ENCODE results near the gene DGLUCY.
"Not testable (repeated sequence)": the region's sequence is repeated elsewhere in the genome, so short reads cannot be mapped to it uniquely, and the experiment has no call there.

Gene DGLUCY

DNA sequence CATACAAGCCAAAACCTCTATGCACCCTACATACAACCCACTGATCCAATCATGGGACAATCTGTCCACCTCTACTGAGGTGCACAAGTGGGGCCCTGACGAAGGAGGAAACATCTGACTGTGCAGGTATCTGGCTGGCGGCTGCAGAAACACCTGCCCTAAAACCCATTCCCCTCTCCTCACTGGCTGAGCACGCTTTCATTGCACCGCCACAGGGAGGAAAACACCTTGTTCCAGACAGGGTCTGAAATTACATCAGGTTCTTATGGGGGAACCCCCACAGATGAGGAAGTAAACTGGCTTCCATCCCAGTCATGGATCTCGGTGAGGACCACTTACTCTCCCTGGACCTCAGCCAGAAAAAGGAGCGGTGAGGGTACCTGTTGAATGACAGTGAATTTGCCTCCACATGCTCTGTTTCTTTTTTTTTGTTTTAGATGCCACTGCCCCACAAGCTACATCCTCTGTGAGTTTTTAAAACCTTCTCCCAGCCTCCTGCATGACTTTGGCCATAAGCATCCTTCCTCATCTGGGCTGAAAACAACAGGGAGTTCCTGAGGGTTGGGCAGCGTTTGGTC is 23.8 kb upstream of the DGLUCY start:
- Histone ChIP-seq H3K79me1 (ENCODE audit: low read length) (no peaks in the 10 kb centered on the region), H3K36me3 (ENCODE audit: control insufficient read depth, insufficient read depth, low read length) (no peaks in the 10 kb centered on the region), H3K4me3 (ENCODE audit: low read length) (no peak overlapping the region), H3K4me1 (ENCODE audit: control insufficient read depth, low read depth, low read length) (no peaks in the 10 kb centered on the region), H3K27me3 (ENCODE audit: insufficient read depth, low read length, poor library complexity) (no peaks in the 10 kb centered on the region), H3K56ac (ENCODE audit: low read length) (no peak overlapping the region), H3K18ac (ENCODE audit: low read length) (no peak overlapping the region), H3K79me2 (ENCODE audit: control insufficient read depth, insufficient read depth, low read length) (no peaks in the 10 kb centered on the region), H4K5ac (ENCODE audit: low read length) (no peak overlapping the region), H3K27ac (ENCODE audit: low read depth, low read length) (no peak overlapping the region), H3K9ac (ENCODE audit: low read length) (no peak overlapping the region), H2AK5ac (ENCODE audit: low read length) (no peak overlapping the region), H3K4ac (ENCODE audit: low read depth, low read length) (no peak overlapping the region), H4K8ac (ENCODE audit: low read depth, low read length) (no peak overlapping the region), H2BK120ac (ENCODE audit: low read depth, low read length) (no peak overlapping the region), H3K4me2 (ENCODE audit: low read length) (no peak overlapping the region), H2BK5ac (ENCODE audit: low read length) (no peak overlapping the region), H2BK15ac (replicated peaks; ENCODE audit: low read depth) (no peak overlapping the region), H3K23ac (ENCODE audit: low read length) (no peak overlapping the region)
- no CpG with 5 or more reads among the region's 7 CpGs for WGBS (ENCODE audit: extremely low coverage, insufficient coverage, low lambda C conversion rate)
- DNase-seq, result no peak

DNA sequence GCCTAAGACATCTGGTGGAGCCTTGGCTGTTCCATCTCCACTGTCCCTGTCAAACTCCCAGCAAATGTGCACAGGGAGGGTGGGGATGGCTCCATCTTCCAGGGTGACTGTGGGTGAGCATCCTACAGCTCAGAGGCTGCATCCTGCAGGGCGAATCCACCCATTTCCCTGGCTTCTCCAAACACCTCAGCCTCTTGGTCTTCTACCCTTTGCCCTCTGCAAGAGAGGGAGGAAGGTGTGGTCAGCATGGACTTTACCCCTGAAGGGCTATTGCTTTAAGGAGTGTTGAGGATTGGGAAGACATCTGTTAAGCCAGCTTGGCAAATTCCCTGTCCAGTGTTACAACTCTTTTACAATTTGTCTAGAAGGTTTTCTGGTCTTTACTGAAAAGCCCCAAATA is 23.1 kb upstream of the DGLUCY start:
- Histone ChIP-seq H3K4me1 (ENCODE audit: control insufficient read depth, low read depth, low read length) (no peaks in the 10 kb centered on the region), H2BK15ac (replicated peaks; ENCODE audit: low read depth) (no peak overlapping the region), H3K18ac (ENCODE audit: low read length) (no peak overlapping the region), H3K79me1 (ENCODE audit: low read length) (no peaks in the 10 kb centered on the region), H3K79me2 (ENCODE audit: control insufficient read depth, insufficient read depth, low read length) (no peaks in the 10 kb centered on the region), H2BK120ac (ENCODE audit: low read depth, low read length) (no peak overlapping the region), H4K8ac (ENCODE audit: low read depth, low read length) (no peak overlapping the region), H4K5ac (ENCODE audit: low read length) (no peak overlapping the region), H3K27me3 (ENCODE audit: insufficient read depth, low read length, poor library complexity) (no peaks in the 10 kb centered on the region), H3K56ac (ENCODE audit: low read length) (no peak overlapping the region), H3K23ac (ENCODE audit: low read length) (no peak overlapping the region), H2BK5ac (ENCODE audit: low read length) (no peak overlapping the region), H3K4me2 (ENCODE audit: low read length) (no peak overlapping the region), H3K36me3 (ENCODE audit: control insufficient read depth, insufficient read depth, low read length) (no peaks in the 10 kb centered on the region), H3K4me3 (ENCODE audit: low read length) (no peak overlapping the region), H2AK5ac (ENCODE audit: low read length) (no peak overlapping the region), H3K9ac (ENCODE audit: low read length) (no peak overlapping the region), H3K4ac (ENCODE audit: low read depth, low read length) (no peak overlapping the region), H3K27ac (ENCODE audit: low read depth, low read length) (no peak overlapping the region)
- DNase-seq, result no peak
- no CpG with 5 or more reads among the region's 1 CpG for WGBS (ENCODE audit: extremely low coverage, insufficient coverage, low lambda C conversion rate)

DNA sequence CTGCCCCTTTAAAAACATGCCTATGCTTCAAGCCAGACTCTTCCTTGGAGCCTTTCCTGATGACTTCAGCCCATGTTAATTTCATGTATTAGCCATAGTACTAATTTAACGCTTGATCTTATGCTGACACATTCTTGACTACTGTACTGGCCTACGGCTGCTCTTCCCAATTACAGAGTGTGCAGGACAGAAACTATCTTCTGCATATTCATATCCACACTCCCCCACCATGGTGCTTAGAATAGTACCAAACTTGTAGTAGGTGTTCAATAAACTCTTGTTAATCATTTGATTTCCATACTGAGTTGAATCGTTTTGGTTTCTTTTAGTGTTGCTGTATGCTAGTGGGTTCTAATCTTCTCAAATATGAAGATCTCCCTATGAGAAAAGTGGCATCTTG is 21.8 kb upstream of the DGLUCY start:
- Histone ChIP-seq H3K27me3 (ENCODE audit: insufficient read depth, low read length, poor library complexity) (no peaks in the 10 kb centered on the region), H3K4ac (ENCODE audit: low read depth, low read length) (no peak overlapping the region), H2BK15ac (replicated peaks; ENCODE audit: low read depth) (no peak overlapping the region), H3K79me1 (ENCODE audit: low read length) (no peaks in the 10 kb centered on the region), H2BK5ac (ENCODE audit: low read length) (no peak overlapping the region), H4K8ac (ENCODE audit: low read depth, low read length) (no peak overlapping the region), H4K5ac (ENCODE audit: low read length) (no peak overlapping the region), H3K36me3 (ENCODE audit: control insufficient read depth, insufficient read depth, low read length) (no peaks in the 10 kb centered on the region), H3K4me1 (ENCODE audit: control insufficient read depth, low read depth, low read length) (no peaks in the 10 kb centered on the region), H3K27ac (ENCODE audit: low read depth, low read length) (no peak overlapping the region), H3K56ac (ENCODE audit: low read length) (no peak overlapping the region), H3K9ac (ENCODE audit: low read length) (no peak overlapping the region), H2AK5ac (ENCODE audit: low read length) (no peak overlapping the region), H3K4me2 (ENCODE audit: low read length) (no peak overlapping the region), H3K18ac (ENCODE audit: low read length) (no peak overlapping the region), H2BK120ac (ENCODE audit: low read depth, low read length) (no peak overlapping the region), H3K23ac (ENCODE audit: low read length) (no peak overlapping the region), H3K4me3 (ENCODE audit: low read length) (no peak overlapping the region), H3K79me2 (ENCODE audit: control insufficient read depth, insufficient read depth, low read length) (no peaks in the 10 kb centered on the region)
- no CpG with 5 or more reads among the region's 3 CpGs for WGBS (ENCODE audit: extremely low coverage, insufficient coverage, low lambda C conversion rate)
- DNase-seq, result no peak

DNA sequence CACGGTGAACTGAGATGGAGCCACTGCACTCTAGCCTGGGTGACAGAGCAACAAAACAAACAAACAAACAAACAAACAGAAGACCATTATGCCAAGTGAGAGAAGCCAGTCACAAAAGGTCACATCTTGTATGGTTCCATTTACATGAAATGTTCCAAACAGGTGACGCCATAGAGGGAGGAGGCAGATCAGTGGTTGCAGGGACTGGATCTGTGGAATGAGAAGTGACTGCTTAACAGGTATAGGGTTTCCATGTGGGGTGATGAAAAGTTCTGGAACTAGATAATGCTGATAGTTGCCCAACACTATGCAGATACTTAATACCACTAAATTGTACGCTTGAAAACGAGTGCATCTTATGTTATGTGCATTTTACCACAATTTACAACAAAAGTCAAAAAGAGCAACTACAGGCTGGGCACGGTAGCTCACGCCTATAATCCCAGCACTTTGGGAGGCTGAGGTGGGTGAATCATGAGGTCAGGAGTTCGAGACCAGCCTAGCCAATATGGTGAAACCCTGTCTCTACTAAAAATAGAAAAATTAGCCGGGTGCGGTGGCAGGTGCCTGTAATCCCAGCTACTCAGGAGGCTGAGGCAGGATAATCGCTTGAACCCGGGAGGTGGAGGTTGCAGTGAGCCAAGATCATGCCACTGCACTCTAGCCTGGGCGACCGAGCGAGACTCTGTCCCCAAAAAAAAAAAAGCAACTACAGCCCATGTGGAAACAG is 20.0 kb upstream of the DGLUCY start:
- H3K4ac ChIP-seq (ENCODE audit: low read depth, low read length); H3K4me2 ChIP-seq (ENCODE audit: low read length); H3K4me3 ChIP-seq (ENCODE audit: low read length); DNase-seq; H2AK5ac ChIP-seq (ENCODE audit: low read length); H2BK120ac ChIP-seq (ENCODE audit: low read depth, low read length); H2BK15ac ChIP-seq (replicated peaks; ENCODE audit: low read depth); H3K27me3 ChIP-seq (ENCODE audit: insufficient read depth, low read length, poor library complexity); H3K9ac ChIP-seq (ENCODE audit: low read length); H3K56ac ChIP-seq (ENCODE audit: low read length); H3K79me1 ChIP-seq (ENCODE audit: low read length); H3K36me3 ChIP-seq (ENCODE audit: control insufficient read depth, insufficient read depth, low read length); H4K5ac ChIP-seq (ENCODE audit: low read length); H3K23ac ChIP-seq (ENCODE audit: low read length); H4K8ac ChIP-seq (ENCODE audit: low read depth, low read length); H3K18ac ChIP-seq (ENCODE audit: low read length); H3K4me1 ChIP-seq (ENCODE audit: control insufficient read depth, low read depth, low read length); H2BK5ac ChIP-seq (ENCODE audit: low read length); H3K27ac ChIP-seq (ENCODE audit: low read depth, low read length); H3K79me2 ChIP-seq (ENCODE audit: control insufficient read depth, insufficient read depth, low read length): not testable (repeated sequence)
- no CpG with 5 or more reads among the region's 14 CpGs for WGBS (ENCODE audit: extremely low coverage, insufficient coverage, low lambda C conversion rate)

DNA sequence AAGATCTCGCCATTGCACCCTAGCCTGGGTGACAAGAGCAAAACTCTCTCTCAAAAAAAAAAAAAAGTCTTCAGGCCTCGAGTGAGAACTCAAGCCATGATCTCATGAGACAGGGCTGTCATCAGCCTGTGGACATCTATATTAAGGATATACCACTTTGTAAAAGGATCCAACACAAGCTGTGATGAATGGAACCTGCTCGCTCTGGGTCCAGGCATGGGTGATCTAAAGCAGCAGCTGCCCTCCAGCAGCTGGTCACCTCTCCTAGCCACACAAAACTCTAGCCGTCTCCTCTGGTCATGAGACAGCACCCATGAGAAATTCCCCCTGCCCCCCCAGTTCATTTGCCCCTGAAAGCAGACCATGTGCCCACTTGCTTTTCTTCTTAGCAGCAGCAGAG is 19.1 kb upstream of the DGLUCY start:
- Histone ChIP-seq H3K27me3 (ENCODE audit: insufficient read depth, low read length, poor library complexity) (no peaks in the 10 kb centered on the region), H3K79me2 (ENCODE audit: control insufficient read depth, insufficient read depth, low read length) (no peaks in the 10 kb centered on the region), H3K79me1 (ENCODE audit: low read length) (no peaks in the 10 kb centered on the region), H3K18ac (ENCODE audit: low read length) (no peak overlapping the region), H3K36me3 (ENCODE audit: control insufficient read depth, insufficient read depth, low read length) (no peaks in the 10 kb centered on the region), H2AK5ac (ENCODE audit: low read length) (no peak overlapping the region), H3K4me3 (ENCODE audit: low read length) (no peak overlapping the region), H3K56ac (ENCODE audit: low read length) (no peak overlapping the region), H3K27ac (ENCODE audit: low read depth, low read length) (no peak overlapping the region), H4K5ac (ENCODE audit: low read length) (no peak overlapping the region), H4K8ac (ENCODE audit: low read depth, low read length) (no peak overlapping the region), H3K4me2 (ENCODE audit: low read length) (no peak overlapping the region), H2BK5ac (ENCODE audit: low read length) (no peak overlapping the region), H2BK15ac (replicated peaks; ENCODE audit: low read depth) (no peak overlapping the region), H2BK120ac (ENCODE audit: low read depth, low read length) (no peak overlapping the region), H3K4ac (ENCODE audit: low read depth, low read length) (no peak overlapping the region), H3K9ac (ENCODE audit: low read length) (no peak overlapping the region), H3K23ac (ENCODE audit: low read length) (no peak overlapping the region), H3K4me1 (ENCODE audit: control insufficient read depth, low read depth, low read length) (no peaks in the 10 kb centered on the region)
- WGBS (ENCODE audit: extremely low coverage, insufficient coverage, low lambda C conversion rate), result no CpG with 5 or more reads among the region's 4 CpGs
- DNase-seq, result no peak

DNA sequence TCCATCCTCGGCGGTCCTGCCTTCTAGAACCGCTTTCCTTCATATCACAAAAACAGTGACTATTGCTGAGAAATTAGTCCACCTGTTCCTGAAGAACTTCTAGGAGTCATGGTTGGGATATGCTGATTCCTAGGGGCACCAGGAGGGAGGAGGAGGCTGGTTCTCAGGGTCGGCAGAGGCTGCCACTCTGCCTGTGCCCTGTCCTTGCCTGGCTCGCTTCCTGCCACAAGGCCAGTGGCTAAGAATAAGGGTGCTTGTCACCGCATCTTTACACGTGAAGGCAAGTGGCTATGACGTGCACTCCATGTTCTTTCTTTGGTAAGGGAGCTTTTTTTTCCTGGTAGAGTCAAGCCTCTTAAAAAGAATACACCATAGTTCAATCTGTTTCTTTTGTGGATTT is 18.7 kb upstream of the DGLUCY start:
- Histone ChIP-seq H3K4ac (ENCODE audit: low read depth, low read length) (no peak overlapping the region), H4K5ac (ENCODE audit: low read length) (no peak overlapping the region), H3K27ac (ENCODE audit: low read depth, low read length) (no peak overlapping the region), H3K4me1 (ENCODE audit: control insufficient read depth, low read depth, low read length) (no peaks in the 10 kb centered on the region), H3K4me2 (ENCODE audit: low read length) (no peak overlapping the region), H2AK5ac (ENCODE audit: low read length) (no peak overlapping the region), H3K79me1 (ENCODE audit: low read length) (no peaks in the 10 kb centered on the region), H2BK120ac (ENCODE audit: low read depth, low read length) (no peak overlapping the region), H3K56ac (ENCODE audit: low read length) (no peak overlapping the region), H2BK15ac (replicated peaks; ENCODE audit: low read depth) (no peak overlapping the region), H3K36me3 (ENCODE audit: control insufficient read depth, insufficient read depth, low read length) (no peaks in the 10 kb centered on the region), H3K27me3 (ENCODE audit: insufficient read depth, low read length, poor library complexity) (no peaks in the 10 kb centered on the region), H3K18ac (ENCODE audit: low read length) (no peak overlapping the region), H3K23ac (ENCODE audit: low read length) (no peak overlapping the region), H4K8ac (ENCODE audit: low read depth, low read length) (no peak overlapping the region), H3K79me2 (ENCODE audit: control insufficient read depth, insufficient read depth, low read length) (no peaks in the 10 kb centered on the region), H3K9ac (ENCODE audit: low read length) (no peak overlapping the region), H2BK5ac (ENCODE audit: low read length) (no peak overlapping the region), H3K4me3 (ENCODE audit: low read length) (no peak overlapping the region)
- DNase-seq, result no peak
- no CpG with 5 or more reads among the region's 8 CpGs for WGBS (ENCODE audit: extremely low coverage, insufficient coverage, low lambda C conversion rate)

Data from mesendoderm (in vitro differentiated cells).